NCI-H2227 (cell line): ENCODE data around the gene ABHD12.

Experiments
- DNase-seq: peaks from one replicate; lab custom pipeline; 2025; ENCODE audit not compliant: unreplicated experiment; lab: John Stamatoyannopoulos, UW

ABHD12 gene

DNA sequence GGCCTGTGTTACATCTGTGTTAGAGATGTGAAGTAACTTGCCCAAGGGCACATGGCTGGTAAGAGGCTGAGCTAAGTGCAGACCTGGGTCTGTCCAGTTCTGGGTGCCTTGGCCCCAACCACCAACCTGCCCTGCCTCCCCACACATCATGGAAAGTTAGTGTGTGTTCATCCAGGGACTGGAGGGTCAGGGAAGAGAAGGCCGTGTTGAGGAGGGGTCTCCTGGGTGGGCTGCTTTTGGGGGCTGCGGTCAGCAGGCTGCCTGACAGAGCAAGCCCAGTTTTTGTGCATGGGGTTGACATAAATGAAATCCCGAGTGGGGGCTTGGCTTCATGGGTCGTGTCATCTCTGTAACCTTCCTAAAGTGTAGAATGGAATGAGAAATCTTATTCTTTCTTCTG, 131.8 kb downstream of the ABHD12 start:
- no peak for DNase-seq

DNA sequence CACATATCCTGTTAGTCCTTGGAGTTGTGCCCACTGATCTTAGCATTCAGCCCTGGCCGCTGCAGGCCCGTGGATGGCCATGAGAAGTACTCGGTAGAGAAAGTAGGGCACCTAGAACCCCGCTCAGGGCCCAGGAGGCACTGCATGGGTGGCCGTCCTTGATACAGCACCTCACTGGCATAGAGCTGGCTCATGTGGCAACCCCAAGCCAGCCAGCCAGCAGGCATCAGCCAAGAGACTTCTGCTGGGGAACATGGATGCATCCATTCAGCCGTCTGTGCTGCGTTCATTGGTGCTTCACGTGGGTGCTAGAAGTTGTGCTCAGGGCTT, 132.2 kb downstream of the ABHD12 start:
- no peak for DNase-seq

DNA sequence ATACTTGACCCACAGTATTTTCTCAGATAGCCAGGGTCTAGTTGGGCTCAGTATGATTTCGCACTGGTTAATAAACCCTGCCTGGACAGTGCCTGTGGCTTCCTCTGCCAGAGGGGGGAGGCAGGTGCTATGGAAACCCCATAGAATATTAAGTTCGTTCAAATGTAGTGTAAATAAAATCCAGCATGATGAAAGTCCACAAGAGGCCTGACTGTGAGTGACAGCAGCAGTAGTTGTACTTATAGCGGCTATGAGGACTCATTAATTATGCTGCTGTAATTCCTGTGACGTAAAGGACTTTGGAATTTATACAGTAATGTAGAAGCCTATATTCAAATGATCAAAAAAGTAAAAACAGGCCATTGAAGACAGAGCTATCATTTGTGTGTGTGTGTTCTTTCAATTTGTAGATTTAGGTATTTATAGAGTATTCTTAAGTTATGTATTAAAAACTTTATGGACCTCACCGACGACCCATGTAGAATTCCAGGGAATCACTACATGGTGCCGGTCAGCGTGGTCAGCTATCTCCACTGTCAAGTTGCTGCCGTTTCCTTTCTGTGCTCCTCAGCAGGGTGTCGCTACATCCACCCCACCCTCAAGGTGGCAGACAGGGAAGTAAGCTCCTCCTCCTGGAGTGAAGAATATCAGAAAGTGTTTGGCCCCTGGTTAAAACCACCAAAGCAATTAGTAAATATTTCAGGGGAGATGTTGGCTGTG, 132.7 kb downstream of the ABHD12 start:
- no peak for DNase-seq

DNA sequence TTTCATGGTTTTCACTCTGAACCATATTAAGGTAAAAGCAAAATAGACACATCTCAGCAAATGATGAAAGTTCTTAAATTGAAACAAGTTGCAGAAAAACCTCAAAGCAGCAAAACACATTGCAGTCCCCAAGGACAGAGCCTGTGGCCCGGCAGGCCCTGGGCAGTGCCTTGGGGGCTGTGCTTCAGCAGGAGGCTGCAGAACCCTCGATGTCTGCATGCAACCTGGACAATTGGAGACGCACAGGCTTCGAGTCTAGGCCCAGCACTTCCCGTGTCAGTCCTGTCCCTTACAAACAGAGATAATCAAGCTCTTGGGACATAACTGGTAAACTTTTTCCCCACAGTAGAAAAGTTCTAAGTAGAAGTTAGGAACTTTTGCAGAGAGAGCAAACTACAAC, 133.5 kb downstream of the ABHD12 start:
- no peak for DNase-seq

DNA sequence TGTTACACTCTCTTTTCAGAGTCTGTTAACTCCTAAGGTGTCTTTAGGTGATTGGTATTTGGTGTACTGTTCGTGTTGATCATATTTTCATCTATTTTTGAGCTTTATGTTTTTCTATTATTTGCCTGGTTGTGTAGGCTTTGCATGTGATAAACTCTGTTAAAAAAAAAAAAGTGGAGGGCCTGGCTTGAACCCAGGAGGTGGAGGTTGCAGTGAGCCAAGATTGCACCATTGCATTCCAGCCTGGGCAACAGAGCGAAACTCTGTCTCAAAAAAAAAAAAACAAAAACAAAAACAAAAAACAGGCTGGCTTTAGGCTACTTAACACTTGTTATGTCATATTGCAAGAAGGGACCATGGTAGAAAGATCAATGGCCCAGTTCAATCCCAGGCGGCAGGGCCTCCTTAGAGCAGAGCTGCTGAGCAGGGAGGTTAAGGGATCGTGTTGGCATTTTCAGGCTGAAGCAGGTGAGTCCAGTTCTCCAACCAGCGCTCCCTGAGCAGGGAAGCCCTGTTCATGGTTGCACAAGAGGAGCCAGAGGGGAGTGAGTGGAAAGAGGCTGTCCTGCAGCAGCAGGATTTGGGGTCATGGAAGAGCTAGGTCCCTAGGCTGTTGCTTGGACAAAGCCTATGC, 134.3 kb downstream of the ABHD12 start:
- DNase-seq = no peak

DNA sequence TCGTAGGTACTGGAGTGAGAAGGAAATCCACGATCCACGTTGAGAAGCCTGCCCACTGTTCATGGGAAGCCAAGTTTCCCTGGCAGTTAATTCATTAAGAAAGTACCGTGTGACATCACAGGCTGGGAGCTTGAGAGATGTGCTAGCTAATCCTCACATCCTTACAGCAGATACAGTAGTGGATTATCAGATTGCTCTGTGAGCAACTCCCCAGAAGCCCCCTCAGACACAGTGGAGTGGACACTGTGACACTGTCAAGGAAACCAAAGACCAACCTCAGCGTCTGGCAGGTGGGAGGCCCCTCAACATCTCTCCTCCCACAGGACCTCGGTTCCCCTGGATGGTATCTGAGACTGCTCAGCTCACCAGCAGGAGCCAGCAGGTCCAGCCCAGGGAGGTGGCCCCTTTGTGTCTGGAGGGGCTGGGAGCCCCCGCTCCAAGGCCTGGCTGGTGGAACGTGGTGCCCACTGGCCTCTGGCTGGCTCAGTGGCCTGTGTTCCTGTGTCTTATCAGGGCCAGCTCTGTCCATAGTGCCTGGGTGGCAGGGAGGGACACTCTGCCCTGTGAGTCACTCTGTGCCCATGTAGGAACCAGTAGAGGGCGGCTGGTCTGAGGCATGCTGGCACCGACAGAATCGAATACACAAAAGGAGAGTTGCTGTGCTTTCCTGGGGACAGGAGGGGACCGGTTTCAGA, 135.5 kb downstream of the ABHD12 start:
- DNase-seq = no peak

DNA sequence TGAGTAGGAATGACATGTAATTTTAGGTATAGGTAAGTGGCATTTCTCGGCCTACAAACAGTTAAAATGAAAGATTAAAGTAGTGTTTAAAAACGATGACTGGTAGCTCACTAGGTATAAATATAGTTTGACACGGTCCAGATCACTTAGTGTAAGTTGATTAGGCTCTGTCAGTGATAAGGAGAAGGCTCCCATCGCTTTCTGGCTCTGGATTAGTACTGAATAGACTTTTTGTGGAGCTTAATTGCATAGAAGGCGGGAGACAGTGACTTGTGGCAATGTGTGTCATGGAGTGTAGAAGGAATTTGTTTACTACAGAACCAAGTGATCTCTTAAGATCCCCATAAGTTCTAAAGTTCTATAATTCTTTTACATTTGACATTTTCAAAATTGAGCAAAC, 136.1 kb downstream of the ABHD12 start:
- DNase-seq = no peak

DNA sequence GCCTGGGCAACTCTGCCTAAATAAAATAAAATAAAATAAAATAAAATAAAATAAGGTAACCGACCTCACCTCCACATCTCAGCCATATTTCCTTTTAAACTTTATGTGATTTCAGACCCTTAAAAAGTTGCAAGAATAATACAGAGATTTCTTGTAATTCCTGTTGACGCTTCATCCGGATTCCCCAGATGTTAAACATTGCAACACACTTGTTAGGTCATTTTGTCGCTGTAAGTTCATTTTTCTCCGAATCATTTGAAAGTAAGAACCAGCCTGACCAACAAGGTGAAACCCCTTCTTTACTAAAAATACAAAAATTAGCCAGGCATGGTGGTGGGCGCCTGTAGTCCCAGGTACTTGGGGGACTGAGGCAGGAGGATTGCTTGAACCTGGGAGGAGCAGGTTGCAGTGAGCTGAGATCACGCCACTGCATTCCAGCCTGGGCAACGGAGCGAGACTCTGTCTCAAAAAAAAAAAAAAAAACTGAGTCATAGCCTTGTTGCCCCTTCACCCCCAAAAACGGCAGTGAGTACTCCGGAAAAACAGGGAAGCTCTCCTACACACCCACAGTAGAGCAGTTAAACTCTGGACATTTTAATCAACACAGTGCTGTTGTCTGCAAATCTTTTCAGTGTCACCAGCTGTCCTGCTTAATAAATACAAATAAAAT, 136.9 kb downstream of the ABHD12 start:
- DNase-seq = no peak

DNA sequence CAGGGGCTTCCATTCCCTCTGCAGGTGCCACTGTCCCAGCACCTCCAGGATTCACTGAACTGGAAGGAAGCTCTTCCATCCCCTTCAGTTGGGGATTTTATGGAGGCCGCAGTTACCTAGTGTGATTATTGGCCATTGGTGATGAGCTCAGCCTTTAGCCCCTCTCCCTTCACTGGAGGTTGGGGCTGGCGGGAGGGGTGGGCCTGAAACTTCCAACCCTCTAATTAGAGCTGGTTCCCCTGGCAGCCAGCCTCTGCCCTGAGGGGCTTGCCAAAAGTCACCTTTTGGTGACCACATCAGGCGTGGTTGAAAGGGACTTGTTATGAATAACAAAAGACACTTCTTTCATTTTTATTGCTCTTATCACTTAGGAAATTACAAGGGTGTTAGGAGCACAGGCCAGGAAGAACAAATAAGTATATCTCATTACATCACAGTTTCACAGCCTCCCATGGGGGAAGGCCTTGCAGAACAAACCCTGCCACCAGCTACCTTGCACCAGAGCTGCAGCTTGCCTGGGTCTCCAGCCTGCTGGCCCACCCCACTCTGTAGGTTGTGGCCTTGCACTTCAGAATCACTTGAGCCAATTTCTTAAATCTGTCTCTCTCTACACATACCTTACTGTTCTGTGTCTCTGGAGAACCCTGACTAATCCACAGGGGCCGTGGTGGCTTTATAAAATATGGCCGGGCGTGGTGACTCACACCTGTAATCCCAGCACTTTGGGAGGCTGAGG, 137.8 kb downstream of the ABHD12 start:
- no peak for DNase-seq

DNA sequence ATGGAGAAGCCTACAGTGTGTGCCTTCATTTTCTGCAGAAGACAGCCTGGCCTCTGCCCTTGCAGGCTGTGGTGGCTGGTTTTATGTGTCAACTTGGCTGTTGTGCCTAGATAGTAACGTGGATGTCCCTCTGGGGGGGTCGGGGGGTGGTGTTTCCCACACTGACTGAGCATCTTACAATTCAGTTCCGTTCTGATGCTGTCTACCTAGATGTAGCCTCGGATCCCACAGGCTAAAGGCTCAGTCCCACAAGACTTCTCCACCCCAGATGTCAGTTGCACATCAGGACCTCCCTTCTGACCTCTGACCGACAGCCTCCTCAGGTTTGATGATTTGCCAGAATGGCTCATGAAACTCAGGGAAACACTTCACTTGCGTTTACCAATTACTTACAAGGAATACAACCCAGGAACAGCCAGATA, 138.4 kb downstream of the ABHD12 start:
- DNase-seq = no peak

DNA sequence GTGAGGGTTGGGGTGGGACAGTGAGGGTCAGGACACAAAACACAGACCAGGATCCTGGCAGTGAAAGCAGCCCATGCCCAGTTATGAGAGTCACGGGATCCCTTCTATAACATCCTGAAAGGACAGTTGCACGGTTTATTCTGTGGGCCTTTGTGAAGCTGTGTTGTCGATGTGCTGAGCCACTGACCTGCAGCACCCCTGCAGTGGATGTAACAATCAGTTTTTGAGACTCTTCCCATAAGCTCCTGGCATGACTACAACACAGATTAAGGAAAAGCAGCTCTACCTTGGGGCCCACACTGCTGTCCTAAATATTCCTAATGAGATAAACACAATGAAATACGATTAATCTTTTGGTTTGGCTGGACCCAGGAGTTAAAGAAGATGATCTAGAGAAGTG, 139.1 kb downstream of the ABHD12 start:
- DNase-seq = no peak

DNA sequence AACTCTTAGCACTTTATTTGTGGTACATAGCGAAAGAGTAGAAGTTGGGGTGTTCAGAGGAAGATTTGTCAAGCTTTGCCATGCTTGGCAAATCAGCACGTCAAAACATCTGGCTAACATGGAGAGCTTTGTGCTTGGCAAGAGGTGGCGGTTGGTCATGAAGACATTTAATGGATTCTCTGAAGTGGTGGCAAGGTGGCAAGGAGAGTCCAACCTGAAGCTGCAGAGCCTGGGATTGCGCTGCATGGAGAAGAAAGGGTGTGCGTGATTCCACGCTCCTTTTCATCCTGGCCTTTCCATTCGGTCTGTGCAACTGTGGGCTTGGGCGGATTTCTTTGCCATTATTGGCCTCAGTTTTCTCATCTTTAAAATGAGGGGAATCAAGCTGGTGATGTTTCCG, 139.6 kb downstream of the ABHD12 start:
- no peak for DNase-seq

DNA sequence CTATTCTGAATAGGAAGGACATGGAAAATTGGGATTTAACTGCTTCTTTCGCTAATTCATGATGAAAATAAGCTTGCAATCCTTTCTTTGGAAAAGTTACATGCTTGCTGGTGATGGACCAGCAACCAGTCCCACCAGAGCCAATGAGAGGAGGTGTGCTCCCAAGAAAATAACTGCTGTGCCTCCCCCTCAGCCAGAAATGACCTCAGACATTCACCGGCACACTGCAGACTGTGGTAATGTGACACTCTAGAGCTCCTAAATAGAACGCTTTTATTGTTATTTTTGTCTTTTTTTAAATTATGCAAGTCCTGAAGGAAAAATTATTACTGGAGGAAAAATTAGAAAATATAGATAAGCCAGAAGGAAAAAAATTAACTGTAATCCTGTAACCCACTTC, 140.1 kb downstream of the ABHD12 start:
- no peak for DNase-seq
